HG02852 (cell line): ENCODE data around the gene EGFL7.

Source experiments
- ATAC-seq: cut with Tn5 transposase; IDR thresholded peaks from one replicate; pipeline ENCODE4 v1.9.1; 2021; ENCODE audit warnings: mild to moderate bottlenecking, moderate library complexity; ENCODE audit not compliant: unreplicated experiment

Gene EGFL7

DNA sequence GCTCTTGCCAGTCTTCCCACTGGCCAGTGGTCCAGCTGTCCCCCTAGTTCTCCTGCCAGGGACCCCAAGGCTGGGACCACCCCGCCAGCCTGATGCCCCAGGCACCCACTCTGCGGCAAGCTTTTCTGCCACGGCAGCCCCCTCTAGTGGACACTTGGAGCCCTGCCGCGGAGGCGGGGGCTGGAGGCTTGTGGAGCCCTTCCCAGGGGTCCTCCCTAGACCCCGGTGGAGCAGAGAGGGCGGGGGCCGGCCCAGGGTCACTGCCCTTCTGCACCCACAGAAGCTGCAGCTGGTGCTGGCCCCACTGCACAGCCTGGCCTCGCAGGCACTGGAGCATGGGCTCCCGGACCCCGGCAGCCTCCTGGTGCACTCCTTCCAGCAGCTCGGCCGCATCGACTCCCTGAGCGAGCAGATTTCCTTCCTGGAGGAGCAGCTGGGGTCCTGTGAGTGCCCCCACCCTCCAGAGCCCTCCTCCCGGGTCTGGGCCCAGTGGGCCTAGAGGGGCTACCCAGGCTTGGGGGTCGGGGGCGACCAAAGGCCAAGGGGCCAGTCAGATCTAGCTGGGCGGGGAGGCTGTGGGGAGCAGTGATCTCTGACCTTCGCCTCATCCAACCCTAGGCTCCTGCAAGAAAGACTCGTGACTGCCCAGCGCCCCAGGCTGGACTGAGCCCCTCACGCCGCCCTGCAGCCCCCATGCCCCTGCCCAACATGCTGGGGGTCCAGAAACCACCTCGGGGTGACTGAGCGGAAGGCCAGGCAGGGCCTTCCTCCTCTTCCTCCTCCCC is 9.1 kb downstream of the EGFL7 start:
- no peak for ATAC-seq

DNA sequence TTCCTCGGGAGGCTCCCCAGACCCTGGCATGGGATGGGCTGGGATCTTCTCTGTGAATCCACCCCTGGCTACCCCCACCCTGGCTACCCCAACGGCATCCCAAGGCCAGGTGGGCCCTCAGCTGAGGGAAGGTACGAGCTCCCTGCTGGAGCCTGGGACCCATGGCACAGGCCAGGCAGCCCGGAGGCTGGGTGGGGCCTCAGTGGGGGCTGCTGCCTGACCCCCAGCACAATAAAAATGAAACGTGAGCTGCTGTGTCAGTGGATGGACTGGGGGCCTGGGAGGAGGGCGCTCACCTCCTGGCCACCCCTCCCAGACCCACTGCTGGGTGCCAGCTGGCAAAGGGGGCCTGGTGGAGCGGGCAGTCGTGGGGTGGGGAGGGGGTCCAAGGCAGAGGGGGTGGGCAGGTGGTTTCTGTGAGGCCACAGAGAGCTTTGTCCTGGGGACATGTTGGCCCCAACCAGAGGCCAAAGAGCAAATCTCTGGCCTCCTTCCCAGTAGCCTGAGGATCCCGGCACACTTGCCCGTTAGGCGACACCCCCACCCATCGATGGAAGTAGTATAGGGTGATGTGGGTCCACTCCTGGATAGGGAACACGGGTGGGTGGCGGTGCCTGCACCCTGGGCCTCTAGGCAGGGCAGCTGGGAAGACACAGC is 9.8 kb downstream of the EGFL7 start:
- no peak for ATAC-seq

DNA sequence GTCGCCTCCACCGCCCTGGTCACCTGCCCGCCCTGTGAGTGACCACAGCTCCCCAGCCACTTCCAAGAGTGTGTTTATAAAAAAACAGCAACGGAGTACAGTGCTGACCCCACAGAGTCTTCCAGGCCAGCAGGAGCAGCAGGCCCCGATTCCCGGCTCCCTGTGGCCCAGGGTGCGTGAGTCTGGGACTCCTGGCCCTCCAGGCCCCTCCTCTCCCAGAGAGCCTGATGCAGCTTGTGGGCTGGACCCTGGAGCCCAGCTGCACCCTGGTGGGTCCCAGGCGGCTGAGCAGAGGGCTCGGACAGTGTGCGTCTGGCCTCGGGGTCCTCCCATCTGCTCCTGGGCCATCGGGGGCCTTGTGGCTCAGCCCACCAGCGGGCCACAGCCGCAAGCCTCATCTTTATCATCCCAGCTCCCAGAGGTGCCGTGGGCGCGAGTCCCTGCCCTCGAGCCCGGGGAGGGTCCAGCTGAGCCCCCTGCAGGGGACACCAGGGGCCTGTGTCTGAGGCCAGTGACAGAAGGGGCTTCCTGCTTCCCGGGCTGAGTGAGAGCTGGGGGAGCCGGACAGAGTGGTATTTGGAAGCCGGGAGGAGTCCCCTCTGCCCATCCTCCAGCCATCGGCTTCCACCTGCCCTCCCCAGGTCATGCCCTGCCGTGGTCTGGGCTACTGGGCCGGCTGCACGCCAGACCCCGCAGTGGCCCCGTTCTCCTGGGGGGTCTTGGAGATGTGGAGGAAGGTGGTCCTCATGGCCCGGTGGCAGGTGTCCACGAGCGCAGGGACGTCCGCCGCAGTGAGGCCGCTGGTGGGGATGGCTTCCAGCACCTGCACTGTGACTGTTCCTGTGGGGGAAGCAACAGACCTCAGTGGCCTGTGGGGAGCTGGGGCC is 10.6 kb downstream of the EGFL7 start:
- no peak for ATAC-seq

DNA sequence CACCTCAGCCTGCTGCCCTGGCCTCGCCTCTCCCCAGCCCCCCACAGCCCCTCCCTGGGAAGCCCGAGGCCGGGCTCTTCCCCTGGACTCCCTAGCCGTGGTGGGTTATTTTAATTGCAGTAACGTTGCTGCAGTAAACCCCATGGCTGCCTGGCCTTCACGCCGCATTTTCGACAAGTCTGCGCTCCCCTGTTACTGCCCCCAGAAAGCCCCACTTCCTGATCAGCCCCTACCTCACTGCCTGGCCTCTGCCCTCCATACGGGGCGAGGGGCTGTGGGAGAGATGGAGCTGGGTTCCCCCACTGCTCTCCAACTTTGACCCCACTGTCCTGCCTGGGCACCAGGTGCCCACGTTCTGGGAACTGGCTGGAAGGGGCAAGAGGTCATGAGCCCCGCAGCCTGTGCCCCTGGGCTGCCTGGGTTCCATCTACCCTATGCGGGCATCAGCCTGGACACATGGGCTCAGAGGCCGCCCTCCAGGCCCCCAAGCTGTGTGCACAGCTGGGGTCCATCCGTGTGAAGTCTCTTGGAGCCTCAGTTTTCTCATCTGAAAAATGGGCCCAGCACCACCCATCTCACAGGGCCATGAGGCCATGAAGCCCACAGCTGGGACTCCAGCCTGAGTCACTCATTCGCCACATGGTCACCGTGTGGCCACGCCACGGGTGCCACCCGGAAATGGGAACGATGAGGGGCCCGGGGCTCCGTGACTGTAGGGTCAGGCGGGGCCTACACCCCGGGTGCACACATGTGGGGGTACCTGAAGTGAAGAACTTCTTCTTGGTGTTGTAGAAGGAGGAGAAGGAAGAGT is 11.5 kb downstream of the EGFL7 start:
- ATAC-seq, result no peak

DNA sequence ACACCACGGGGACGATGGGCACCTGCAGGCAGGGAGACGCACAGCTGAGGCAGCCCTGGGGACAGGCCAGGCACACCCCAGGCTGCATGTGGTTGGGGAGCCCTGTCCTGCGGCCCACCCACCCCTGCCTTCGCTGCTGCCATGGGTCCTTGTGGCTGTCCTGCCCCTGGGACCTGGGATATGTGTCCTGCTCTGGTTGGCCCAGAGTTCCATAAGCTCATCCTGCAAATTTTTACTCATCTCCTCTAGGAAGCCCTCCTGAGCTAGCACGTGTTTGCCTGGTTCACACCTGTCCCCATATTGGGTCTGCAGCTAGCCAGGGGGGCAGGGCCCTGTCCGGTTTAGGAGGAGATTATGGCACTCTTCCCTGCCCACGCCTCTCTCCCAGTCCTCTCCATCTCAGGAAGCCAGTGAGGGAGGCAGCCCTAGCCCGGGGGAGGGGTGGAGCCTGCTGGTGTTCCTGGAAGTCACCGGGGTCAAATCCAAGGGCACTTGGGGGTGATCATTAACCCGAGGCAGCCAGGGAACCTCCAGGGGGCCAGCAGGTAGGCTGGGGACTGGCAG is 12.2 kb downstream of the EGFL7 start:
- no peak for ATAC-seq

DNA sequence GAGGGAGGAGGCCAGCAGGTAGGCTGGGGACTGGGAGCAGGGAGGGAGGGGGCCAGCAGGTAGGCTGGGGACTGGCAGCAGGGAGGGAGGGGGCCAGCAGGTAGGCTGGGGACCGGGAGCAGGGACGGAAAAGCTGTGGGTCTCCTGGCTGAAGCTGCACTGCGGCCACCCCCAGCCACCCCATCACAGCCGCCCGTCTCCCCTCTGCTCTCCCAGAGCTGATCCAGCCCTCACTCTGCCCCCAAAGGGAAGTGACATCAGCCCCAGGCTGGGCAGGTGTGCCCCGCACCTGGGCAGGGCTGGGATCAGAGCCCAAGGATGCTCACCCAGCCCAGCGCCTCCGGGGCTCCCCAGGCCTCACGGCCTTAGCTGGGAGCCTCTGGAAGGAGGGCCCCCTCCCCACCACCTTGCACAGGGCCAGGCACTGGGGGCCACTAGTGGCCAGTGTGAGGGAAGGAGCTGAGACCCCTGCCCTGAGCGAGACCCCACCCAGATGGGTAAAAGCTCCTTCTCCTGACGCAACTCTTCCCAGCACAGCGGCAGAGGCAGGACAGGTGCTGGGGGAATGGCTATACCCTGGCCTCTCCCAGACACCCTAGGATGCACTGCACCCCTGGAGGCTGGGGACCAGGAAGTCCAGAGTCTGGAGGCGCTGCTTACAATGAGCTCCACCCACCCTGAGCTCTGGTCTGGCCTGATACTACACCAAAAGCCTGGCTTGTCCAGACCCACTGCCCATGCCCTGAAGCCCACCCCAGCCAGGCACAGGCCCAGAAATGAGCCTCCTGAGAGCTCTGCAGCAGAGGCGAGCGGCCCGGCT is 13.0 kb downstream of the EGFL7 start:
- no peak for ATAC-seq

DNA sequence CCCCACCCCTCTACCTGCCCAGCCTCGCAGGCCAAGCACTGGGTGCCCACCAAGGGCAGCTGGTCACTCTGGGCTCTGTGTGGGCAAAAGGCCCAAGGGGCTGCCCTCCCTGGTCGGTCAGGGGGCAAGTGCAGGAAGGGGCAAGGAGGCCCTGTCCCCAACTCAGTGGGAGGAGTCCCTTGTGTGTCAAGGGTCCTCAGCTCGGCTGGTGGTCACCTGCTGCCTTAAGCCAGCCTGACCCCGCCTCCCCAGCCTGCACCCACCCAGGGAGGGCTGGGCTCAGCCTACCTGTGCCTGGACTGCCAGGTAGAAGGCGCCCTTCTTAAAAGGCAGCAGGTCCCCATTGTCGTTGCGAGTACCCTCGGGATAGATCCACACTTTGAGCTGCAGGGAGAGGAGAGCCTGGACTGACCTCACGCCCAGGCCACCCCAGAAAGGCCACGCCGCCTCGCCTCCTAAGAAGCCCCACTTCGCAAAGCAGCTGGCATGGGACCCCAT is 13.6 kb downstream of the EGFL7 start:
- no peak for ATAC-seq

DNA sequence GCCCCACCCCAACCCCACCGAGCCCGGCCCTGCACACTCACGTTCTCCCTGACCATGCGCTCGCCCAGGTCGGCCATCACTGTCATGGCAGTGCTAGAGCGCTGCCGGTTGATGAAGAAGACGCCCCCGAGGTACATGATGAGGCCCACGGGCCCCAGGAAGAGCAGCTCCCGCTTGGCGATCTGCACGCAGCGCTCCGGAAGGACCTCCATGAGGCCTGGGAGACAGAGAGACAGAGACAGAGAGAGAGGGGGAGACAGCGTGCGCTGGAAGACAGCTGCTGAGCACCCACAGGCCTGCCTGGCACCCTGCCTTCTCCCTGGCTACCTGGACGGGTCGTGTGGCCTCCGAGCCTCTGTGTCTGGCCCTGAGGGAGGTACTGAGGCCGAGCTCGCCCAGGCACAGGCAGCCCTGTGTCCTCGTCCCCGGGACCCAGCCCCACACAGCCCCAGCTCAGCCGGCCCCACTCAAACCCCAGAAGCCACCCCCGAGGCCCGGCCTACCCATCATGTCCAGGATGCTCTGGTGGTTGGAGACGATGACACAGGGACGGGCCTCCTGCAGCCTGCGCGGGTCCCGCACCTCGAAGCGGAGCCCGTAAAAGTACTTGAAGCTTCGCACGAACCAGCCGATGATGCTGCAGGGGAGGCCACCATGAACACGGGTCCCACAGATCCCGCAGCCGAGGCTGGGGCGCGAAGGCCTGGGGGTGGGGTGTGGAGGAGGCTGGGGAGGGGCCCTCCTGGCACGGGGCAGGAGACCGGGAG is 14.4 kb downstream of the EGFL7 start:
- no peak for ATAC-seq

DNA sequence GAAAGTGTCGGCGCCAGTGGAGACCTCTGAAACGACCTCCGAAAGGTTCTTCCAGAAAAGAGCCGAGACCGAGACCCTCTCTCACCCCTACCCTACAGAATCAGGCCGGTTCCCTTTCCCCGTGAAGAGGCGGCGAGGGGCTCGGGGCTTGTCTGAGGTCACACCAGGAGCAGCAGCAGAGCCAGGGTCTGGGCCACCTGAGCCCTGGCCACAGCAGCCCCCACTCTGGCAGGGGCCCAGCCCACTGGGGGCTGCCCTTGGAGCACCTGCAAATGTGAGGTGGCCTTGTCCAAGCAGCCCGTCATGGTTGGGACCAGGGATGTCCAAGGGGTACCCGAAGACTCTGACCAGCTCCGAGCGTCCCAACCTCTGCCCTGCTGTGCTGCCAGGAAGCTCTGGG is 15.3 kb downstream of the EGFL7 start:
- ATAC-seq, result no peak

DNA sequence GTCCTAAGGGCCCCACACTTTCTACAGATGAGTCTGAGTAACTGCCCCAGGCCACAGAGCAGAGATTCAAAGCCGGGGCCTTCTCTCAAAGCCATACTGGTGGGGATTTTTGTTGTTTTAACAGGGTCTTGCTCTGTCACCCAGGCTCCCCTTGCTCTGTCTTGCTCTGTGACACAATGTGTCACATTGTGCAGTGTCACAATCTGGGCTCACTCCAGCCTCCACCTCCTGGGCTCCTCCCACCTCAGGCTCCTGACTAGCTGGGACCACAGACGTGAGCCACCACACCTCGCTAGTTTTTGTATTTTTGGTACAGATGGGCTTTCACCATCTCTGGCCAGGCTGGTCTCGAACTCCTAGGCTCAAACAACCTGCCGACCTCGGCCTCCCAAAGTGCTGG is 15.9 kb downstream of the EGFL7 start:
- ATAC-seq, result no peak

DNA sequence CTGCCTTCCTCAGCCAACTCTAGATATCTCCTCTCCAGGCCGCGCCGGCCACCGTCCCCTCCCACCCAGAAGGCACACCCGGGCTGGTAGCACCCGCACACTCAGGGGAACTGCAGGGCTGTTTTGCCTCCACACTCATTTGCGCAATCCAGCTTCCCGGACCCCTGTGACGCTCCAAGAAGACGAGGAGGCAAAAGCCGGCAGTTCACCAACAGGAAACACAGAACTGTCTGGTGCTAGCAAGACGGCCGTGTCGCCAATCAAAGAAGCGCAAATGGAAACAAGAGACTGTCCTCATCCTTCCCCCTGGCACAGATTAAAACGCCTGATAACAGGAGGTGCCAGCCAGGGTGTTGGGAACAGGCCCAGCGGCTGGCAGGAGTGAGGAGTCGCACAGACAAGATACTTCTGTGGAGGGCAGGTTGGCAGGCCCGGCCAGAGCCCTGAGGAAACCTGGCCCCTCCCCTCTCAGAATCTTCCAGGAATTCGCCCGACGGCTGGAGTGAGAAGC is 16.8 kb downstream of the EGFL7 start:
- no peak for ATAC-seq

DNA sequence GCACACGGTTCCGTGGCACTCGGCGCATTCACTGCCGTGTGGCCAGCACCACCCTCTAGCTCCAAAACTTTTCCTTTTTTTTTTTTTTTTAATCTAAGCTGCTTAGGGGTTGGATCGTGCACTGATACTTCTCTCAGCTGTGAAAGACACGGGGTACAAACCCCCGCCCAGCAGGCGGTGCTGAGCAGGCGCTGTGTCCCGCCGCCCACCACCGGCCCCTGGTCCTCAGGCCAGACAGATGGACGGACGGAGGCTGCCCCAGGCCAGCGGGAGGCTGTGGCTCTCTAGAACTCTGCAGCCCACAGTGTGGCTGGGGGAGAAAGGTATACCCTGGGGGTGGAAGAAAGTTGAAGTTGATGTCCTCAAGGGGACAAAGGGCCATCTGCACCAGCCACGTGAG is 18.3 kb downstream of the EGFL7 start:
- no peak for ATAC-seq

DNA sequence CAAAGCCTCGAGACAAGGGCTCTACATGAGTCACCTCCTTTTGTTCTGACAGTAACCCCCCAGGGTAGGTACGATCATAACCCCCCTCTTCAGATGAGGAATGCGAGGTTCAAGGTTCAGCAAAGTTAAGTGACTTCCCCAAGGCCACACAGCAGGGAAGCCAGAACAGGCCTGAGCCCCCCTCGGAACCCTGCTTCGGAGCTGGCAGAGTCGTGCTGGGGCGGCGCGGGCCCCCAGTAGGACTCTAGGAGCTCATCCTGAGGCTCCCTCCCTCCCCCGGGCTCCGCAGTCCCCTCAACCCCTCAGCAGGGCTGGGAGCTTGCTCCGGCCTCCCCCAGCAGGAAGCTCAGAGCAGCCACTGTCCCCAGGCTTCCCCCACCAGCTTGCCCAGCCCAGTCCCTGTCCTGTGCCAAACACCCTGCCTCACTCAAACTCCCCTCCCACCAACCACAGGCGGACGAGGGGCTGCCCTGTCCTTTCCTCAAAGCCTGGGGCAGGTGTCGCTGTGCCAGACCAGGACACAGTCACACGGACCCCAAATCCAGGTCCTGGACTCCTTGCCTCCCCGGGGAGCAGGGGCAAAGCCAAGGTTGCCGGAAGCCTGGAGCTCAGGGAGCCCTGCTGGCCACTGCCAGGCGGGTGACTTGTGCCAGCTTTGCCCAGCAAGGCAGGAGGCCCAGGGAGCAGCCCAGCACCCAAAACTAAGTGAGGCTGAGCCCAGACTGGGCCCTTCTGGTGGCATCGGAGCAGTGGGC is 19.4 kb downstream of the EGFL7 start:
- no peak for ATAC-seq

DNA sequence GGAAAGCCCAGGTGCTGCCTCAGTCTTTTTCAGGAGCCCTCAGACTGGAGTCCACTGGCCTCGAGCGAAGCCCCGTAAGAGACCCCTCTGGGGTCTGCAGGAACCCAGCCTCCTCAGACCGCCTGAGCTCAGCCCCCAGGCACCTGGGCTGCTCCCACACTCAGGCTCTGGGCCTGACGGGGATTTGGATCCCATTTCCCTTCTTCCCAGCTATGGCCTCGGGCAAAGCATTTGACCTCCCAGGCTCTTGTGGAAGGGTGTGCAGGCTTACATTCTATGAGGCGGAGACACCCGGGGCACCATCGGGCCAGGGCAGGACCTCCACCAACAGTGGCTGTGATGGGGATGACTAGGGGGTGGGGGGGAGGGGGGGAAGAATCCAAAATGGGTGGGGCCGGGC is 20.0 kb downstream of the EGFL7 start:
- no peak for ATAC-seq

DNA sequence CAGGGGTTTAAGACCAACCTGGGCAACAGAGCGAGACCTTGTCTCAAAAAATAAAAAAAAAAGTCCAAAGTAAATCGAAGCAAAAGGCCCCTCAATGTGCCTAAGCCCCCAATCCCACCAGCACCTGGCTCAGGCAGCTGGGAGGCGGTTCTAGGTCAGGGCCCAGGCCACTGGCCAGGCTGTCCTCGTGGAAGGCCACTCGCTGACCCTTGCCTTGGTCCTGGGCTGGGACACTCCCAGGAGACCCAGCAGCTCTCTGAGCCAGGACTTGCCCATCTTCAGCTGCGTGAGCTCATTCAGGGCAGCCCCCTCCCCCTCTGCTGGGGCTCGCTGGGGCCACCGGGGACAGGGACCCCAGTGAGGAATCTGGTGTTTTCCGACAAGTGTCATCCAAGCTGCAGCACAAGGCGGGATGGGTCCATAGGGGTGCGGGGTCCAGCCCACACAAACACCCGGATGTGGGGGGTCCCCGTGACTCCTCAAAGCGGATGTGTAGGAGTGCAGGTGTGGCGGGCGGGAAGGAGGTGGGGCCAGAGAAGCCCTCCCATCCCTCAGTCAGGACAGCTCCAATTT is 20.5 kb downstream of the EGFL7 start:
- no peak for ATAC-seq

DNA sequence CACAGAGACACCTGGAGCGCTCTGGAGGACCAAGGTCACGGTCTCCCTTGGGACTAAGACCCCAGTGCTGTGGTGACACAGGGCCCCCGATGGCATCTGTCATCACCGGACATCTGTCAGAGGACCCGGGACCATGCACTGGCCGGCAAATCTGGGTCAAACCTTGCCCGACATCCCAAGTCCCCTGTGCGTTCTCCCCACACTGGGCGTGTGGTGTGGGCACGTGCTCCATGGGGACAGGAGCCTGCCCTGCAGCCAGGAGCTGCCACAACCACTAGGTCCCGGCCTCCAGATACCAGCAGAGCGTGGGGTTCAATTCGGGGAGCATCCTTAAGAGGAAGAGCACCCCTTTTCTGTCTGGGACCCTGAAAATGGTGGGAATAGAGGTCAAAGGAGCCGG is 21.0 kb downstream of the EGFL7 start:
- ATAC-seq, result no peak

DNA sequence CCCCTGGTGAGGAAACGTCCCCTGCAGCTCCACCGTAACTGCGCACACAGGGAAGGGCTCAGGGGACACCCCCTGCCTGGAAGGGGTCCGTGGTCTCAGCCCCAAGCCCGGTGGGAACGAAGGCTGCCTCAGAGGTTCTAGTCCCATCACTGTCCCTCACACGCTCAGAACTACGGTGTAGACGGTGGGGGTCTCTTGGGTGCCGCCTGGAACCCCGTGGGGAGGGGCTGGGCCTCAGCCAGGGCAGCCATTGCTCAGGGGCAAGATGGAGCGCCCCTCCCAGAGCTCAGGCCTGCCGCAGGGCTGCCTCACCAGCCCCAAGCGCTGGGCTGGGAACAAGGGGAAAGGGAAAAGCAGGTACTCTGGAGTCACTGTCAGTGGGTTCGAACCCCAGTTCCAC is 21.6 kb downstream of the EGFL7 start:
- no peak for ATAC-seq

DNA sequence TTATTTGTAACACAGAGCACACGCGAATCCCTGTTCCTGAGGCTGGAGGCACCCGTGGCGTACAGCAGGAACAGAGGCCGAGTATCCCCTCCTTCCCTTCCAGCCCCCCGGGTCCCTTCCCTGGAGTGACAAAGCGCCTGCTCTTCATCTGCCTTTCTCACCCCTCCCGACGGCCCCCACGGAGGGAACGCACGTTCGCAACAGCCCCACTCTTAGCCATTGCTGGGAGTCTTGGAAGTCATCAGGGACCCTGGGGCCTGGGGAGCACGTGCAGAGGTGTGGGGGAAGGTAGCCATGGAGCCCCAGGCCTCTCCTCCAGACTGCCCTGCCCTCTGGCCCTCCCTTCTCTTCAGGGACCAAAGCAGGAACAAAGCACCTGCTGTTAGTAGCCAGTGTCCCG is 22.1 kb downstream of the EGFL7 start:
- no peak for ATAC-seq
